PC-9 (cell line): Measurements from ENCODE around the gene ZNF777. TPM values are rescaled to one million over a fixed set of nuclear protein-coding genes. Genes with fewer than 3 reads are reported as not detected.

Experiments used
- BruUV-seq: library from RNA; stranded (reverse); fragments of 400-500 nt; replicated peaks from 2 replicates; lab custom pipeline; 2021; lab: Mats Ljungman, UMichigan
- CTCF ChIA-PET: fragments of 300-600 bp; sonication (Branson Sonifier 250); formaldehyde crosslinking; loops from one replicate; lab custom pipeline; 2022; ENCODE audit warnings: antibody characterized with exemption; lab: Charles Lee
- POLR2A ChIA-PET: fragments of 300-600 bp; sonication (Branson Sonifier 250); formaldehyde crosslinking; loops from one replicate; lab custom pipeline; 2022; ENCODE audit warnings: antibody characterized with exemption; ENCODE audit not compliant: unreplicated experiment; lab: Charles Lee
- DNase-seq, 2 experiments: peaks; one replicate each; pipeline versions ENCODE4 v3.0.0 to v3.0.0-alpha.2; 2015 to 2022; ENCODE audit warnings: mixed read lengths in 1 of 2
- H2AFZ ChIP-seq: fragments of 200-600 bp; sonication (generic); 2 replicates; pipeline ENCODE4 v1.8.1; 2017; ENCODE audit warnings: antibody characterized with exemption
- H3F3A ChIP-seq: fragments of 200-600 bp; sonication (generic); 2 replicates; pipeline ENCODE4 v1.8.1; 2017; ENCODE audit warnings: antibody characterized with exemption, mild to moderate bottlenecking, low read depth; ENCODE audit not compliant: insufficient read depth
- H3K27ac ChIP-seq: fragments of 200-600 bp; sonication (generic); 2 replicates; pipeline ENCODE4 v1.6.1; 2016; ENCODE audit warnings: mixed run types
- H3K27me3 ChIP-seq: fragments of 200-600 bp; sonication (generic); 2 replicates; pipeline ENCODE4 v1.6.1; 2016; ENCODE audit warnings: low read depth, mixed run types; ENCODE audit not compliant: insufficient read depth
- H3K36me3 ChIP-seq: fragments of 200-600 bp; sonication (generic); 2 replicates; pipeline ENCODE4 v1.6.1; 2016; ENCODE audit warnings: low read depth, mixed run types
- H3K4me1 ChIP-seq: fragments of 200-600 bp; sonication (generic); replicated peaks from 2 replicates; pipeline ENCODE4 v1.6.1; 2016; ENCODE audit warnings: mixed run types; ENCODE audit not compliant: insufficient read depth
- H3K4me2 ChIP-seq: fragments of 200-600 bp; sonication (generic); 2 replicates; pipeline ENCODE4 v1.6.1; 2017; ENCODE audit warnings: mixed run types
- H3K4me3 ChIP-seq: fragments of 200-600 bp; sonication (generic); 2 replicates; pipeline ENCODE4 v1.6.1; 2016; ENCODE audit warnings: mixed run types
- H3K79me2 ChIP-seq: fragments of 200-600 bp; sonication (generic); 2 replicates; pipeline ENCODE4 v1.6.1; 2017; ENCODE audit warnings: low read depth, mixed run types
- H3K9me2 ChIP-seq: fragments of 200-600 bp; sonication (generic); 2 replicates; pipeline ENCODE4 v1.8.1; 2017; ENCODE audit warnings: mild to moderate bottlenecking; ENCODE audit not compliant: insufficient read depth
- H3K9me3 ChIP-seq: fragments of 200-600 bp; sonication (generic); 2 replicates; pipeline ENCODE4 v1.8.1; 2016; ENCODE audit warnings: low read depth; ENCODE audit not compliant: insufficient read depth
- H4K20me1 ChIP-seq: fragments of 200-600 bp; sonication (generic); 2 replicates; pipeline ENCODE4 v1.8.1; 2017; ENCODE audit not compliant: insufficient read depth
- CTCF ChIP-seq: fragments of 200-600 bp; sonication (generic); conservative IDR thresholded peaks from 2 replicates; pipeline ENCODE4 v1.6.1; 2017; ENCODE audit warnings: mixed run types, antibody characterized with exemption, mild to moderate bottlenecking, moderate library complexity
- EZH2 ChIP-seq: fragments of 200-600 bp; sonication (generic); IDR thresholded peaks from 2 replicates; pipeline ENCODE4 v1.8.0; 2017; ENCODE audit warnings: antibody characterized with exemption, low read depth
- intact Hi-C: fragments of 100-400 bp; cut with micrococcal nuclease; formaldehyde crosslinking; loops from one replicate; pipeline ENCODE4 v1.10.0; 2022; ENCODE audit not compliant: unreplicated experiment
- total RNA-seq: library from RNA; stranded (reverse); gene quantifications from 2 replicates; pipeline ENCODE4 v1.2.3, GENCODE V29; 2021

ZNF777 gene
- total RNA-seq, 1 experiment from 2014 or later = 13.3 TPM

DNA sequence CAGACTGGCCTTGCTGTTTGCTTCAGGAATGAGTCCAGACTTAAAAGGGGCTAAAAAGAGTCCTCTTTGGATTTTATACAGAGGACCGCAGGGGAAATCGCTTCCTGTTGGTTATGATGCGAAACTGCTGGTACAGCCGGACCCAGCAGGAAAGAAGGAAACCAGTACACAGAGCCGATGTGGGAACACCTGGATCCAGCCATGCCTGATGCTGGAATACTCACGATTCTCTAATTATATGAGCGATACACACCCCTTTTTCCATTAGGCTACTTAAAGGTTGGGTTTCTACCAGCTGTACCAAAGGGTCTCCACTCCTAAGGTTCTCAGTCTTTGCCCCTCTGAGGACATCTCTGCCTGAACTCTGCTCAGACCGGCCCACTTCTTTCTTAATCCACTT lies 27.7 kb downstream of the ZNF777 start:
- no peaks in the 10 kb centered on the region for H4K20me1 ChIP-seq
- H2AFZ ChIP-seq = no peak overlapping the region
- intact Hi-C loops = no loop called here
- no peaks in the 10 kb centered on the region for H3F3A ChIP-seq
- no peaks in the 10 kb centered on the region for H3K4me1 ChIP-seq
- H3K79me2 ChIP-seq = no peaks in the 10 kb centered on the region
- DNase-seq = no peak
- no TSS peak for BruUV-seq
- TF ChIP-seq CTCF (no peak), EZH2 (no peak)
- no peak overlapping the region for H3K4me2 ChIP-seq
- no peak overlapping the region for H3K4me3 ChIP-seq
- no peak overlapping the region for H3K27ac ChIP-seq
- no peaks in the 10 kb centered on the region for H3K9me2 ChIP-seq
- H3K27me3 ChIP-seq = no peaks in the 10 kb centered on the region
- CTCF ChIA-PET = no interaction called here
- POLR2A ChIA-PET = no interaction called here
- H3K36me3 ChIP-seq = peaks cover 14% of the 10 kb centered on the region; the same call in 1 of the 2 replicates
- H3K9me3 ChIP-seq = no peaks in the 10 kb centered on the region

GRCh38 chr7:149432121-149432691 lies 28.7 kb downstream of the ZNF777 start:
- BruUV-seq = no TSS peak
- POLR2A ChIA-PET = no interaction called here
- TF ChIP-seq CTCF (no peak), EZH2 (no peak)
- H3K9me3 ChIP-seq = no peaks in the 10 kb centered on the region
- peaks cover 14% of the 10 kb centered on the region; the same call in 1 of the 2 replicates for H3K36me3 ChIP-seq
- H3K27me3 ChIP-seq = no peaks in the 10 kb centered on the region
- no peak for DNase-seq
- H3K9me2 ChIP-seq = no peaks in the 10 kb centered on the region
- CTCF ChIA-PET = no interaction called here
- no peaks in the 10 kb centered on the region for H3K4me1 ChIP-seq
- H3K27ac ChIP-seq = no peak overlapping the region
- no peaks in the 10 kb centered on the region for H3F3A ChIP-seq
- H2AFZ ChIP-seq = no peak overlapping the region
- no peaks in the 10 kb centered on the region for H4K20me1 ChIP-seq
- no peaks in the 10 kb centered on the region for H3K79me2 ChIP-seq
- H3K4me3 ChIP-seq = no peak overlapping the region
- intact Hi-C loops = no loop called here
- no peak overlapping the region for H3K4me2 ChIP-seq

DNA sequence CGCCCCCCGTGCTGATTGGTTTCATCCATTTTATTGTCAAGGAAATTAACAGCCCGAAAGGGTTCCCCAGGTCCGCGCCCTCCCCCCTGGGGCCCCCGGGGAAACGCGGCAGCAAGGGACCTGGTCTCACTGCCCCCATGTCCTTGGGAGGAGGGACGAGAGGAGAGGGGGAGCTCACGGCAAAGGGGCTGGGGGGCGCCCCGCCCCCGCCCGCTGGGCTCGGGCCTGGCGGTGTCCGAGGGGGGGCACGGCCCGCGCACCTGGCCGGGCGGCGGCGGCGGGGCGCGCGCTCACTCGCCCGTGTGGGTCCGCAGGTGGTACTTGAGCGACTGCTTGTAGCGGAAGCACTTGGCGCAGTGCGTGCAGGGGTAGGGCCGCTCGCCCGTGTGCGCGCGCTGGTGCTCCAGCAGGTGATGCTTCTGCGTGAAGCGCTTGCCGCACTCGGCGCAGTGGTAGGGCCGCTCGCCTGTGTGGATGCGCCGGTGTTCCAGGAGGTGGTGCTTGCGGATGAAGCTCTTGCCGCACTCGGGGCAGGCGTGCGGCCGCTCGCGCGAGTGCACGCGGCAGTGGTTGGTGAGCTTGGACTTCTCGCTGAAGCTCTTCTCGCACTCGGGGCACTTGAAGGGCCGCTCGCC lies 29.3 kb downstream of the ZNF777 start:
- H3K27ac ChIP-seq = no peak overlapping the region
- H3F3A ChIP-seq = no peaks in the 10 kb centered on the region
- H3K4me3 ChIP-seq = no peak overlapping the region
- H2AFZ ChIP-seq = no peak overlapping the region
- H3K79me2 ChIP-seq = no peaks in the 10 kb centered on the region
- no peaks in the 10 kb centered on the region for H3K4me1 ChIP-seq
- CTCF ChIA-PET = no interaction called here
- no peaks in the 10 kb centered on the region for H3K9me2 ChIP-seq
- H3K27me3 ChIP-seq = no peaks in the 10 kb centered on the region
- no peak overlapping the region for H3K4me2 ChIP-seq
- intact Hi-C loops = no loop called here
- no peaks in the 10 kb centered on the region for H4K20me1 ChIP-seq
- DNase-seq = no peak
- TF ChIP-seq CTCF (no peak), EZH2 (no peak)
- POLR2A ChIA-PET = no interaction called here
- no peaks in the 10 kb centered on the region for H3K9me3 ChIP-seq
- no TSS peak for BruUV-seq
- peaks cover 14% of the 10 kb centered on the region; the same call in 1 of the 2 replicates for H3K36me3 ChIP-seq
